Left ventricle myocardium inferior (tissue), 1 donor: ENCODE measurements around the gene PAPSS2. TPM values are rescaled to one million over a fixed set of nuclear protein-coding genes. Genes with fewer than 3 reads are reported as not detected.

Source experiments
- DNase-seq: peaks from one replicate; pipeline ENCODE4 v3.0.0-alpha.2; 2020
- H3K27ac ChIP-seq: fragments of 200-600 bp; replicated peaks from 2 replicates; pipeline ENCODE4 v1.8.0; 2021
- H3K27me3 ChIP-seq: fragments of 200-600 bp; 2 replicates; pipeline ENCODE4 v1.8.0; 2021; ENCODE audit warnings: low read depth
- H3K36me3 ChIP-seq: fragments of 200-600 bp; 2 replicates; pipeline ENCODE4 v1.8.0; 2021
- H3K4me1 ChIP-seq: fragments of 200-600 bp; 2 replicates; pipeline ENCODE4 v1.8.0; 2021
- H3K4me3 ChIP-seq: fragments of 200-600 bp; 2 replicates; pipeline ENCODE4 v1.8.0; 2021; ENCODE audit warnings: mild to moderate bottlenecking, moderate library complexity
- H3K9me3 ChIP-seq: fragments of 200-600 bp; replicated peaks from 2 replicates; pipeline ENCODE4 v1.8.0; 2021
- intact Hi-C: fragments of 100-400 bp; cut with micrococcal nuclease; formaldehyde crosslinking; loops from one replicate; pipeline ENCODE4 v1.11.0; 2022
- total RNA-seq: library from RNA; stranded (reverse); fragmentation: NEBNext Ultra II Directional; extraction: Animal tissue kit (Norgen Biotek cat#: 25700); gene quantifications from one replicate; pipeline ENCODE4 v1.2.1, GENCODE V29; 2021
- TF ChIP-seq, protein P1 (sequence below): fragments of 200-600 bp; IDR thresholded peaks from 2 replicates; pipeline ENCODE4 v1.8.0; 2021; ENCODE audit warnings: antibody characterized with exemption, mild to moderate bottlenecking, borderline replicate concordance
- donor health status: DM: no; HTN: yes; CAD: no; lungs with severe emphysema.

Gene PAPSS2
- total RNA-seq, 1 donor from 2014 or later: 10.6 TPM

GRCh38 chr10:87684001-87684638, 24.4 kb downstream of the PAPSS2 start:
- no peak for DNase-seq
- no peaks in the 10 kb centered on the region for H3K27me3 ChIP-seq
- no peaks in the 10 kb centered on the region for H3K9me3 ChIP-seq
- no peak overlapping the region for H3K27ac ChIP-seq
- intact Hi-C loops: no loop called here
- TF ChIP-seq, protein P1, sequence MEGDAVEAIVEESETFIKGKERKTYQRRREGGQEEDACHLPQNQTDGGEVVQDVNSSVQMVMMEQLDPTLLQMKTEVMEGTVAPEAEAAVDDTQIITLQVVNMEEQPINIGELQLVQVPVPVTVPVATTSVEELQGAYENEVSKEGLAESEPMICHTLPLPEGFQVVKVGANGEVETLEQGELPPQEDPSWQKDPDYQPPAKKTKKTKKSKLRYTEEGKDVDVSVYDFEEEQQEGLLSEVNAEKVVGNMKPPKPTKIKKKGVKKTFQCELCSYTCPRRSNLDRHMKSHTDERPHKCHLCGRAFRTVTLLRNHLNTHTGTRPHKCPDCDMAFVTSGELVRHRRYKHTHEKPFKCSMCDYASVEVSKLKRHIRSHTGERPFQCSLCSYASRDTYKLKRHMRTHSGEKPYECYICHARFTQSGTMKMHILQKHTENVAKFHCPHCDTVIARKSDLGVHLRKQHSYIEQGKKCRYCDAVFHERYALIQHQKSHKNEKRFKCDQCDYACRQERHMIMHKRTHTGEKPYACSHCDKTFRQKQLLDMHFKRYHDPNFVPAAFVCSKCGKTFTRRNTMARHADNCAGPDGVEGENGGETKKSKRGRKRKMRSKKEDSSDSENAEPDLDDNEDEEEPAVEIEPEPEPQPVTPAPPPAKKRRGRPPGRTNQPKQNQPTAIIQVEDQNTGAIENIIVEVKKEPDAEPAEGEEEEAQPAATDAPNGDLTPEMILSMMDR: no peak
- no peak overlapping the region for H3K4me3 ChIP-seq
- H3K4me1 ChIP-seq: peaks cover 9% of the 10 kb centered on the region
- no peaks in the 10 kb centered on the region for H3K36me3 ChIP-seq

DNA sequence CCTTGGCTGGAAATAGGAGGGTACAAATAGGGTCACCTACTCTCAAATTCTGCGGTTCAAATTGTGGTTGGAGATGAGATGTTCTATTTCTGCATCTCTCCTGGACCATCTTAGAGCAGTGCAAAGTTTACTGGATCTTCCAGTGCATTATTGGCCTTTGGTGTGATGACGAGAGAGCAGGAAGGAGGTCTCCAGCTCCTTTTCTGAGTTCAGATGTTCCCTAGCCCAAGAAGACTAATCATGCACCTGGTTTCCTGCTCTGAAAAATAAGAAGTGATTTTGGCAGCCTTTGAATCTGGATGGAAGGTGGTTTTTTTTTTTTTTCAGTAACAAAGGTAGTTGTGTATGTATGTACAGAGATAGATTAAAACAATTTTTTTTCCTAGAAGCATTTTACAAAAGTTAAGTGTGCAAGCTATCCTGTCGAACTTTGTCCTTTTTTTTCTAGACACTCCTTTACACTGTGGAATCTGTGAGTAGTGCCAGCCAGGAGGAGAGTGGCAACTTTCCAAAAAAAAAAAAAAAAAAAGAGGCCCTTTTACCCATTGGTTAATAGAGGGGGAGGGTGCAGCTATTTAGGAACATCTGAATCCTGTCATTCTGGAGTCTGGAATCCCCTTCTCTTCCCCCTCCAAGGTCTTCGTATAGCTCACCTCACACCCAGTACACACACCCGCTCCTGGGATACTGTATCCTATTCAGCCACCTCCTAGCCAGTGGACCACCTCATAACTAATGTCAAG, 26.3 kb downstream of the PAPSS2 start:
- H3K4me3 ChIP-seq: no peak overlapping the region
- intact Hi-C loops: no loop called here
- no peaks in the 10 kb centered on the region for H3K27me3 ChIP-seq
- no peak overlapping the region for H3K27ac ChIP-seq
- no peaks in the 10 kb centered on the region for H3K9me3 ChIP-seq
- TF ChIP-seq, protein P1: no peak
- DNase-seq: no peak
- H3K4me1 ChIP-seq: peaks cover 9% of the 10 kb centered on the region
- no peaks in the 10 kb centered on the region for H3K36me3 ChIP-seq

GRCh38 chr10:87691506-87692070, 31.9 kb downstream of the PAPSS2 start:
- no peak overlapping the region for H3K27ac ChIP-seq
- H3K27me3 ChIP-seq: no peaks in the 10 kb centered on the region
- H3K4me1 ChIP-seq: no peaks in the 10 kb centered on the region
- no peaks in the 10 kb centered on the region for H3K36me3 ChIP-seq
- intact Hi-C loops: no loop called here
- DNase-seq: no peak
- no peaks in the 10 kb centered on the region for H3K9me3 ChIP-seq
- H3K4me3 ChIP-seq: no peak overlapping the region
- TF ChIP-seq, protein P1: no peak

DNA sequence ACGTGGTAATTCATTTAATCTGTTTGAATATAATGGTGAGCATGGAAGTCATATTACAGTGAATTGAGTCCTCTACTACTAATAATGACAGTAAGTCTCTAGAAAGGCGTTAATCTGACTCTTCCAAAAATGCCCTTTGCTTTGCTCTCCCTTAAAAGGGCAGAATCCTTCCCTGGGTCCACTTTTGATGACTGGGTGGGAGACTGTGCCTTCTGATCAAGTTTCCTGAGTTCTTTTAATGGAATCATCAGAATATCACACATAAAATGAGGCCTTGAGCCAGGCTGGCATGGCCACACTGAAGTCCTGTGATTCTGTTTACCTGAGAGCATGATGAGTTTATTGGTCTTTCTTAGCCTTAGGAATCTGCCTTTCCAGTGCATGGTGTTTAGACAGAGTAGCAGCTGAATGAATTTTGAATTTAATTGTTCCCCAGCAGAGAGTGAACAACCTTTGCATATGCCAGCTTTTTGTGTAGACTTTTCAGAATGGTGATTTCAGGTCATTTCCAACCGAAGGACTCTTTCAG, 33.3 kb downstream of the PAPSS2 start:
- no peaks in the 10 kb centered on the region for H3K9me3 ChIP-seq
- TF ChIP-seq, protein P1: no peak
- H3K27me3 ChIP-seq: no peaks in the 10 kb centered on the region
- intact Hi-C loops: no loop called here
- no peak overlapping the region for H3K27ac ChIP-seq
- no peaks in the 10 kb centered on the region for H3K4me1 ChIP-seq
- H3K36me3 ChIP-seq: no peaks in the 10 kb centered on the region
- no peak for DNase-seq
- H3K4me3 ChIP-seq: no peak overlapping the region

DNA sequence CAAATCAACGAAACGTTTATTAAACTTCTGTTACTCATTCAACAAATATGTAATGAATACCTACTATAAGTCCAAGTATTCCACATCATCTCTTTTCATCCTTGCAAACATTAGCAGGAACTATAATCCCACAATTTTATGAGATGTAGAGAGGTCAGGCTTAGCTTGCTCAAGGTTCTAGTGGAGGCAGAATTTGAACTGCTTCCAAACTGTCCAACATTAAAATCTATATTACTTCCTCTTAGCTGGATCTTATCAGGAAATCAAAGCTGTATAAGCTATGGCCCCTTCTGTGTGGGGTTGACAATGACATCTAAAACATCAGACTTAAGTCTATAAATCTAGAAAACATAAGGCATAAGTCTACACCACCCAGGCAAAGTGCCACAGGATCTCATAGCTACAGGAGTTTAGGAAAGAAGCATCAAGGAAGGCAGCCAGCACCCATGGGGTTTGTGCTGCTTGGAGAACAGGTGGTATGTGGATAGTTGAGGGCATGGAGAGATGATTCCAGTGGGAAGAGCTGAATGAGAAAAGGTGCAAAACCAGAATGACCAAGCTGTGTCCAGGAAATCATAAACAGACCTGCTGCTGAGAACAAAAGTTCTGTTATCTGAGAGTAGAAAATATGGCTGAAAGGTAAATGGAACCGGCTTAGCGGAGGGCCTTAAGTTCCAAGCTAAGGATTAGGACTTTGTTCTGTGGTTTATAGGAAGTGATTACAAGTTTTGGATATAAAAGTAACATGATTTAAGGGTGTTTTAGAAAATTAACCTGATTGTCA, 34.5 kb downstream of the PAPSS2 start:
- no peak for DNase-seq
- no peak overlapping the region for H3K27ac ChIP-seq
- no peaks in the 10 kb centered on the region for H3K9me3 ChIP-seq
- H3K4me3 ChIP-seq: no peak overlapping the region
- H3K4me1 ChIP-seq: no peaks in the 10 kb centered on the region
- no peaks in the 10 kb centered on the region for H3K36me3 ChIP-seq
- TF ChIP-seq, protein P1: no peak
- intact Hi-C loops: no loop called here
- no peaks in the 10 kb centered on the region for H3K27me3 ChIP-seq
